Activated T-helper 1 cell treated with anti-CD3 and anti-CD28 coated beads, Interleukin-2, amount 50 U/mL, for 16 hours (primary cell): ENCODE results near the gene PPP1R10.

ENCODE experiments used
- DNase-seq, 2 donors: peaks; one replicate each; pipeline ENCODE4 v3.0.0-alpha.2; 2020; ENCODE audit warnings: low read depth in 1 of 2, low spot score in 1 of 2

PPP1R10 gene

GRCh38 chr6:30557683-30557981 lies 59.4 kb downstream of the PPP1R10 start:
- no peak for DNase-seq

GRCh38 chr6:30556906-30557682 lies 59.9 kb downstream of the PPP1R10 start, which contains the start of gene PRR3:
TSS of gene PRR3 (plus strand) at chr6:30557295. CDS start at chr6:30557345, 50 bp downstream.
- DNase-seq, result peak; percentile 71 to 75

- DNase-seq, result peak; percentile 98 to 99
Observed at GRCh38 chr6:30556066-30556905, 60.8 kb downstream of the PPP1R10 start, which contains the start of gene GNL1. TSS of gene GNL1 (minus strand) at chr6:30556489. CDS start at chr6:30556203, 286 bp downstream.

- DNase-seq, result no peak
Observed at GRCh38 chr6:30555816-30556065, 61.3 kb downstream of the PPP1R10 start.

- DNase-seq, result no peak
Observed at GRCh38 chr6:30554962-30555815, 61.9 kb downstream of the PPP1R10 start.

- DNase-seq, result no peak
Observed at GRCh38 chr6:30554404-30554803, 62.6 kb downstream of the PPP1R10 start.
